ENCODE measurements around the gene ARHGAP42. TPM values are rescaled to one million over a fixed set of nuclear protein-coding genes. Genes with fewer than 3 reads are reported as not detected.

Gene ARHGAP42
- total and polyA plus RNA-seq, 4 donors = 3.8 to 17.2 (median 12.0) TPM

DNA sequence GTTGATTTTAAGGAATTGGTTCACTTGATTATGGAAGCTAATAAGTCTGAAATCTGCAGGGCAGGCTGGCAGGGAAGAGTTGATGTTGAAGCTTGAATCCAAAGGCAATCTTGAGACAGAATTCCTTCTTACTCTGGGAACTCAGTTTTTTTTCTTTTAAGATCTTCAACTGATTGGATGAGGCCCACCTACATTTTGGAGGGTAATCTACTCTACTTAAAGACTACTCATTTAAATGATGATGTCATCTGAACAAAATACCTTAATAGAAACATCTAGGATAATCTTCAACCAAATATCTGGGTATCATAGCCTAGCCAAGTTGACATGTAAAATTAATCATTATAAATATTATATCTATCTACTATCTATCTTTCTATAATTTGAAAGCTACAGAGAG is 279.3 kb downstream of the ARHGAP42 start:
- H3K27ac ChIP-seq (ENCODE audit: low read depth in 1 of 2, low read length in 2 of 2) = no peak overlapping the region
- TF ChIP-seq JUND (IDR thresholded peaks at IDR 0.05) = no peak
- no peak for TF ChIP-seq SP1 (IDR thresholded peaks at IDR 0.05)
- TF ChIP-seq RAD21 (IDR thresholded peaks at IDR 0.05) = no peak
- TF ChIP-seq YY1 (IDR thresholded peaks at IDR 0.05) = no peak
- no peak for TF ChIP-seq FOXA1 (IDR thresholded peaks at IDR 0.05)
- no peak for TF ChIP-seq FOXA2 (IDR thresholded peaks at IDR 0.05)
- TF ChIP-seq, protein P1, sequence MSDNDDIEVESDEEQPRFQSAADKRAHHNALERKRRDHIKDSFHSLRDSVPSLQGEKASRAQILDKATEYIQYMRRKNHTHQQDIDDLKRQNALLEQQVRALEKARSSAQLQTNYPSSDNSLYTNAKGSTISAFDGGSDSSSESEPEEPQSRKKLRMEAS (IDR thresholded peaks at IDR 0.05) = no peak
- TF ChIP-seq, protein P2, sequence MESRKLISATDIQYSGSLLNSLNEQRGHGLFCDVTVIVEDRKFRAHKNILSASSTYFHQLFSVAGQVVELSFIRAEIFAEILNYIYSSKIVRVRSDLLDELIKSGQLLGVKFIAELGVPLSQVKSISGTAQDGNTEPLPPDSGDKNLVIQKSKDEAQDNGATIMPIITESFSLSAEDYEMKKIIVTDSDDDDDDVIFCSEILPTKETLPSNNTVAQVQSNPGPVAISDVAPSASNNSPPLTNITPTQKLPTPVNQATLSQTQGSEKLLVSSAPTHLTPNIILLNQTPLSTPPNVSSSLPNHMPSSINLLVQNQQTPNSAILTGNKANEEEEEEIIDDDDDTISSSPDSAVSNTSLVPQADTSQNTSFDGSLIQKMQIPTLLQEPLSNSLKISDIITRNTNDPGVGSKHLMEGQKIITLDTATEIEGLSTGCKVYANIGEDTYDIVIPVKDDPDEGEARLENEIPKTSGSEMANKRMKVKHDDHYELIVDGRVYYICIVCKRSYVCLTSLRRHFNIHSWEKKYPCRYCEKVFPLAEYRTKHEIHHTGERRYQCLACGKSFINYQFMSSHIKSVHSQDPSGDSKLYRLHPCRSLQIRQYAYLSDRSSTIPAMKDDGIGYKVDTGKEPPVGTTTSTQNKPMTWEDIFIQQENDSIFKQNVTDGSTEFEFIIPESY (IDR thresholded peaks at IDR 0.05) = no peak
- TF ChIP-seq, protein P3, sequence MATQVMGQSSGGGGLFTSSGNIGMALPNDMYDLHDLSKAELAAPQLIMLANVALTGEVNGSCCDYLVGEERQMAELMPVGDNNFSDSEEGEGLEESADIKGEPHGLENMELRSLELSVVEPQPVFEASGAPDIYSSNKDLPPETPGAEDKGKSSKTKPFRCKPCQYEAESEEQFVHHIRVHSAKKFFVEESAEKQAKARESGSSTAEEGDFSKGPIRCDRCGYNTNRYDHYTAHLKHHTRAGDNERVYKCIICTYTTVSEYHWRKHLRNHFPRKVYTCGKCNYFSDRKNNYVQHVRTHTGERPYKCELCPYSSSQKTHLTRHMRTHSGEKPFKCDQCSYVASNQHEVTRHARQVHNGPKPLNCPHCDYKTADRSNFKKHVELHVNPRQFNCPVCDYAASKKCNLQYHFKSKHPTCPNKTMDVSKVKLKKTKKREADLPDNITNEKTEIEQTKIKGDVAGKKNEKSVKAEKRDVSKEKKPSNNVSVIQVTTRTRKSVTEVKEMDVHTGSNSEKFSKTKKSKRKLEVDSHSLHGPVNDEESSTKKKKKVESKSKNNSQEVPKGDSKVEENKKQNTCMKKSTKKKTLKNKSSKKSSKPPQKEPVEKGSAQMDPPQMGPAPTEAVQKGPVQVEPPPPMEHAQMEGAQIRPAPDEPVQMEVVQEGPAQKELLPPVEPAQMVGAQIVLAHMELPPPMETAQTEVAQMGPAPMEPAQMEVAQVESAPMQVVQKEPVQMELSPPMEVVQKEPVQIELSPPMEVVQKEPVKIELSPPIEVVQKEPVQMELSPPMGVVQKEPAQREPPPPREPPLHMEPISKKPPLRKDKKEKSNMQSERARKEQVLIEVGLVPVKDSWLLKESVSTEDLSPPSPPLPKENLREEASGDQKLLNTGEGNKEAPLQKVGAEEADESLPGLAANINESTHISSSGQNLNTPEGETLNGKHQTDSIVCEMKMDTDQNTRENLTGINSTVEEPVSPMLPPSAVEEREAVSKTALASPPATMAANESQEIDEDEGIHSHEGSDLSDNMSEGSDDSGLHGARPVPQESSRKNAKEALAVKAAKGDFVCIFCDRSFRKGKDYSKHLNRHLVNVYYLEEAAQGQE (IDR thresholded peaks at IDR 0.05) = no peak
- no peak for TF ChIP-seq TAF1 (conservative IDR thresholded peaks at IDR 0.05)
- TF ChIP-seq, protein P4, sequence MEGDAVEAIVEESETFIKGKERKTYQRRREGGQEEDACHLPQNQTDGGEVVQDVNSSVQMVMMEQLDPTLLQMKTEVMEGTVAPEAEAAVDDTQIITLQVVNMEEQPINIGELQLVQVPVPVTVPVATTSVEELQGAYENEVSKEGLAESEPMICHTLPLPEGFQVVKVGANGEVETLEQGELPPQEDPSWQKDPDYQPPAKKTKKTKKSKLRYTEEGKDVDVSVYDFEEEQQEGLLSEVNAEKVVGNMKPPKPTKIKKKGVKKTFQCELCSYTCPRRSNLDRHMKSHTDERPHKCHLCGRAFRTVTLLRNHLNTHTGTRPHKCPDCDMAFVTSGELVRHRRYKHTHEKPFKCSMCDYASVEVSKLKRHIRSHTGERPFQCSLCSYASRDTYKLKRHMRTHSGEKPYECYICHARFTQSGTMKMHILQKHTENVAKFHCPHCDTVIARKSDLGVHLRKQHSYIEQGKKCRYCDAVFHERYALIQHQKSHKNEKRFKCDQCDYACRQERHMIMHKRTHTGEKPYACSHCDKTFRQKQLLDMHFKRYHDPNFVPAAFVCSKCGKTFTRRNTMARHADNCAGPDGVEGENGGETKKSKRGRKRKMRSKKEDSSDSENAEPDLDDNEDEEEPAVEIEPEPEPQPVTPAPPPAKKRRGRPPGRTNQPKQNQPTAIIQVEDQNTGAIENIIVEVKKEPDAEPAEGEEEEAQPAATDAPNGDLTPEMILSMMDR (IDR thresholded peaks at IDR 0.05; ENCODE audit: low read depth, low read length, missing input control) = no peak
- TF ChIP-seq, protein P5, sequence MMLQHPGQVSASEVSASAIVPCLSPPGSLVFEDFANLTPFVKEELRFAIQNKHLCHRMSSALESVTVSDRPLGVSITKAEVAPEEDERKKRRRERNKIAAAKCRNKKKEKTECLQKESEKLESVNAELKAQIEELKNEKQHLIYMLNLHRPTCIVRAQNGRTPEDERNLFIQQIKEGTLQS (IDR thresholded peaks at IDR 0.05) = no peak
- TF ChIP-seq GABPA (IDR thresholded peaks at IDR 0.05 in 1 of 2, conservative IDR thresholded peaks at IDR 0.05 in 1 of 2) = no peak
- TF ChIP-seq NR2F2 (IDR thresholded peaks at IDR 0.05) = no peak
- no peak for TF ChIP-seq HNF4G (IDR thresholded peaks at IDR 0.05)
- no peak for TF ChIP-seq RXRA (IDR thresholded peaks at IDR 0.05)
- no peak for TF ChIP-seq HNF4A (conservative IDR thresholded peaks at IDR 0.05)
- TF ChIP-seq EGR1 (IDR thresholded peaks at IDR 0.05; ENCODE audit: low read depth in 2 of 2) = no peak
- H3K9me3 ChIP-seq (ENCODE audit: control insufficient read depth in 4 of 4, low read length in 3 of 4) = no peaks in the 10 kb centered on the region
- H3K4me1 ChIP-seq (ENCODE audit: control insufficient read depth in 4 of 4, insufficient read depth in 4 of 4, low read length in 3 of 4) = no peaks in the 10 kb centered on the region
- no peak overlapping the region for H3K4me3 ChIP-seq (ENCODE audit: low read depth in 1 of 3, low read length in 3 of 3)
- H3K27me3 ChIP-seq (ENCODE audit: control insufficient read depth in 4 of 4, insufficient read depth in 4 of 4, low read length in 3 of 4) = no peaks in the 10 kb centered on the region
- H3K9ac ChIP-seq (ENCODE audit: low read depth in 1 of 2, low read length in 2 of 2) = no peak overlapping the region
- H3K36me3 ChIP-seq (ENCODE audit: control insufficient read depth in 4 of 4, insufficient read depth in 3 of 4, low read depth in 1 of 4, low read length in 3 of 4) = peaks cover 4 to 22% (median 10%) of the 10 kb centered on the region in 4 donors
- DNase-seq (ENCODE audit: low spot score) = no peak

Data from liver (tissue), 9 donors.